Transverse colon (tissue), 3 donors: Measurements from ENCODE around the gene EML4.

Source experiments
- CTCF ChIP-seq, 5 experiments: fragments of 200-600 bp in 3 of 5; fragments of 450-650 bp in 2 of 5; sonication (generic) in 3 of 5; IDR thresholded peaks; 1 replicate in 2 of 5; 2 replicates in 3 of 5; pipeline ENCODE4 v1.5.1; 2016 to 2017; ENCODE audit warnings: antibody characterized with exemption in 5 of 5, inconsistent platforms in 3 of 5, mild to moderate bottlenecking in 2 of 5, moderate library complexity in 1 of 5
- POLR2A ChIP-seq: fragments of 450-650 bp; IDR thresholded peaks from one replicate; pipeline ENCODE4 v1.6.1; 2016; ENCODE audit warnings: antibody characterized with exemption, mild to moderate bottlenecking, moderate library complexity

- TF ChIP-seq CTCF (IDR thresholded peaks at IDR 0.05) (no peak), POLR2A (no peak)
These were observed 75.4 kb downstream of the EML4 start for GRCh38 chr2:42244520-42244919.
